Myocyte (in vitro differentiated cells): Measurements from ENCODE around the gene ZNF804B. TPM values are rescaled to one million over a fixed set of nuclear protein-coding genes. Genes with fewer than 3 reads are reported as not detected.

Experiments
- DNase-seq: peaks from one replicate; pipeline ENCODE4 v3.0.0-alpha.2; 2012; ENCODE audit warnings: low read depth
- polyA plus RNA-seq: library from polyadenylated mRNA; unstranded; fragments of >200 nt; gene quantifications from one replicate; pipeline ENCODE4 v1.2.1, GENCODE V29; 2012; ENCODE audit warnings: missing spikeins
- total RNA-seq: library from RNA; depleted of rRNA; stranded (reverse); fragments of >200 nt; gene quantifications from 2 replicates; pipeline ENCODE4 v1.2.3, GENCODE V29; 2014

The ZNF804B gene
- total RNA-seq: not detected in 2 replicates
- polyA plus RNA-seq: not detected

- no peak for DNase-seq
Measured at GRCh38 chr7:88759230-88760135, at the start of gene ZNF804B. Gene ZNF804B (plus strand): TSS chr7:88759700. CDS start chr7:88759977, 277 bp downstream.

- DNase-seq: no peak
Measured at GRCh38 chr7:88735920-88736319, 23.6 kb upstream of the ZNF804B start.

- no peak for DNase-seq
Measured at GRCh38 chr7:88737632-88738031, 21.9 kb upstream of the ZNF804B start.

- no peak for DNase-seq
Measured at GRCh38 chr7:88746126-88746525, 13.4 kb upstream of the ZNF804B start.

GRCh38 chr7:88756802-88757201 is 2.7 kb upstream of the ZNF804B start:
- DNase-seq: no peak

GRCh38 chr7:88757371-88757770 is 2.1 kb upstream of the ZNF804B start:
- DNase-seq: no peak

GRCh38 chr7:88758381-88759229 is 895 bp upstream of the ZNF804B start:
- peak; percentile 3 for DNase-seq

GRCh38 chr7:88760136-88760515 is 626 bp downstream of the ZNF804B start:
- no peak for DNase-seq

GRCh38 chr7:88761779-88762178 is 2.3 kb downstream of the ZNF804B start:
- no peak for DNase-seq

GRCh38 chr7:88771417-88771816 is 11.9 kb downstream of the ZNF804B start:
- DNase-seq: no peak

GRCh38 chr7:88772776-88773175 is 13.3 kb downstream of the ZNF804B start:
- no peak for DNase-seq

GRCh38 chr7:88775838-88776237 is 16.3 kb downstream of the ZNF804B start:
- DNase-seq: no peak

GRCh38 chr7:88787777-88788176 is 28.3 kb downstream of the ZNF804B start:
- DNase-seq: no peak

GRCh38 chr7:88789480-88790064 is 30.1 kb downstream of the ZNF804B start:
- peak; percentile 34 for DNase-seq

GRCh38 chr7:88791891-88792290 is 32.4 kb downstream of the ZNF804B start:
- DNase-seq: no peak

GRCh38 chr7:88792361-88792760 is 32.9 kb downstream of the ZNF804B start:
- DNase-seq: no peak

- DNase-seq: no peak
Measured at GRCh38 chr7:88795553-88795952, 36.1 kb downstream of the ZNF804B start, which contains the start of gene TEX47. Gene TEX47 (minus strand): TSS chr7:88795737. CDS start chr7:88794942, 795 bp downstream.

- no peak for DNase-seq
Measured at GRCh38 chr7:88801046-88801445, 41.5 kb downstream of the ZNF804B start.

- no peak for DNase-seq
Measured at GRCh38 chr7:88806280-88807037, 47.0 kb downstream of the ZNF804B start.

GRCh38 chr7:88818552-88818951 is 59.1 kb downstream of the ZNF804B start:
- DNase-seq: no peak

- no peak for DNase-seq
Measured at GRCh38 chr7:88826222-88826621, 66.7 kb downstream of the ZNF804B start.
